ENCODE results near the gene LTA4H.

The LTA4H gene

DNA sequence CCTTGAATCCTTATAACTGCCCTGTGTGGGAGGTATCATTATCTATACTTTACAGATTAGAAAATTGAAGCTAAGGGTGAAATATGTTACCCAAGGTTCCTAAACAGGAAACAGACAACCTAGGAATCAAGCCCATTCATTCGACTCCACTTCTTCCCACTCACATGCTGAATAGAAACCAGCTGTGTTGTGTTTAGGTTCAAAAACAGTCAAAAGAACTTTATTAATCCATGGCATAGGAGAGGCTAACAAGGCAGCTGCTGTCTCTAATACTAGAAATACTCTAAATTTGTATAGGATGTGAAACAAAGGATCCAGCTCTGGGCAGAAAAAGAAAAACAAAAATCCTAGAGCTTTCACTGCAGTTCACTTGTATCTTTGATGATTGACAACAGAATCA, 82.4 kb downstream of the LTA4H start:
- no peak for DNase-seq

DNA sequence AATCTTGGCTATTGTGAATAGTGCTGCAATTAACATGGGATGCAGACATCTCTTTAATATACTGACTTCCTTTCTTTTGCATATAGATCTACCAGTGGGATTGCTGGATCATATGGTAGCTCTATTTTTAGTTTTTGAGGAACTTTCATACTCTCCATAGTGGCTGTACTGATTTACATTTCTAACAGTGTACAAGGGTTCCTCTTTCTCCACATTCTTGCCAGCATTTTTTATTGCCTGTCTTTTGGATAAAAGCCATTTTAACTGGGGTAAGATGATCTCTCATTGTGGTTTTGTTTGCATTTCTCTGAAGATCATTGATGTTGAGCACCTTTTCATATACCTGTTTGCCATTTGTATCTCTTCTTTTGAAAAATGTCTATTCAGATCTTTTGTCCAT, 83.9 kb downstream of the LTA4H start:
- no peak for DNase-seq
